ENCODE data around the gene NUDT1. TPM values are rescaled to one million over a fixed set of nuclear protein-coding genes. Genes with fewer than 3 reads are reported as not detected.

The NUDT1 gene
- total RNA-seq, 1 donor from 2014 or later: 21.0 TPM

DNA sequence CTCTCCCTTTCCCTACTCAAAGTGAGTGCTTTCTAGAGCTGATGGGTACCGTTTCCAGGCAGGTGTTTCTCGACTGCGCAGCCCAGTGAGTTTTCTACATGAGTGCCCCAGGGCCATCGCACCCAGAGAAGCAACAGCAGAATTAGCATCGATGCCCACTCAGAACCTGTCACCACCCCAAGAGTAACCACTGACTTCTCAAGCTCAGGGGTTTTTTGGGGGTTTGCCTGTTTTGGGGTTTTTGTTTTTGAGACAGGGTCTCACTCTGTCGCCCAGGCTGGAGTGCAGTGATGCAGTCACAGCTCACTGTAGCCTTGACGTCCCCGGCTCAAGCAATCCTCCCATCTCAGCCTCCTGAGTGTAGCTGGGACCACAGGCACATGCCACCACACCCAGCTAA, 46.5 kb downstream of the NUDT1 start:
- H3K36me3 ChIP-seq (ENCODE audit: control insufficient read depth, insufficient read depth, low read length): no peaks in the 10 kb centered on the region
- no peak overlapping the region for H3K4me3 ChIP-seq (ENCODE audit: low read depth, low read length)
- no peak for DNase-seq (ENCODE audit: low read depth)
- TF ChIP-seq, protein P1, sequence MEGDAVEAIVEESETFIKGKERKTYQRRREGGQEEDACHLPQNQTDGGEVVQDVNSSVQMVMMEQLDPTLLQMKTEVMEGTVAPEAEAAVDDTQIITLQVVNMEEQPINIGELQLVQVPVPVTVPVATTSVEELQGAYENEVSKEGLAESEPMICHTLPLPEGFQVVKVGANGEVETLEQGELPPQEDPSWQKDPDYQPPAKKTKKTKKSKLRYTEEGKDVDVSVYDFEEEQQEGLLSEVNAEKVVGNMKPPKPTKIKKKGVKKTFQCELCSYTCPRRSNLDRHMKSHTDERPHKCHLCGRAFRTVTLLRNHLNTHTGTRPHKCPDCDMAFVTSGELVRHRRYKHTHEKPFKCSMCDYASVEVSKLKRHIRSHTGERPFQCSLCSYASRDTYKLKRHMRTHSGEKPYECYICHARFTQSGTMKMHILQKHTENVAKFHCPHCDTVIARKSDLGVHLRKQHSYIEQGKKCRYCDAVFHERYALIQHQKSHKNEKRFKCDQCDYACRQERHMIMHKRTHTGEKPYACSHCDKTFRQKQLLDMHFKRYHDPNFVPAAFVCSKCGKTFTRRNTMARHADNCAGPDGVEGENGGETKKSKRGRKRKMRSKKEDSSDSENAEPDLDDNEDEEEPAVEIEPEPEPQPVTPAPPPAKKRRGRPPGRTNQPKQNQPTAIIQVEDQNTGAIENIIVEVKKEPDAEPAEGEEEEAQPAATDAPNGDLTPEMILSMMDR (IDR thresholded peaks at IDR 0.05; ENCODE audit: insufficient read depth, low read length, poor library complexity, severe bottlenecking): no peak
- no peaks in the 10 kb centered on the region for H3K27me3 ChIP-seq (ENCODE audit: control insufficient read depth, insufficient read depth, low read length)

DNA sequence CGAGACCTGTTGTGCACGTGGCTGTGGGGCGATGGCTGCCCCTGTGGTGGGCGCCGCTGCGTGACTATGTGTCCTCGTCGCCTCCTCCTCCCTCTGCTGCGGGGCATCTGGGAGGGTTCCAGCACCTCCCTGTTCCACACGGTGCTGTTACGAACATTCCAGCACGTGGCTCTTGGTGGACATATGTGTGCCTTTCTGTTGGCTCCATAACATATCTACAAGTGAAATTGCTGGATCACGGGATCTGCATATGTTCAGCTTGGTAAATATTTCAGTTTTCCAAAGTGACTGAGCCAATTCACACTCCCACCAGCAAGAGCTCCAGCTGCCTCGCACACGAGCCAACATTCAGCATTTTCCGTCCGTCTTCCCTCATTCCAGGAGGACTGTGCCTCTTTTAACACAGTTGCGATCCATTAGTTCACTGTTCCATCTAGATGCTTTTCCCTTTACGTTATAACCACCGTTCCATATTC, 47.1 kb downstream of the NUDT1 start:
- TF ChIP-seq, protein P1 (IDR thresholded peaks at IDR 0.05; ENCODE audit: insufficient read depth, low read length, poor library complexity, severe bottlenecking): no peak
- Histone ChIP-seq H3K27me3 (ENCODE audit: control insufficient read depth, insufficient read depth, low read length) (no peaks in the 10 kb centered on the region), H3K4me3 (ENCODE audit: low read depth, low read length) (no peak overlapping the region), H3K36me3 (ENCODE audit: control insufficient read depth, insufficient read depth, low read length) (no peaks in the 10 kb centered on the region)
- no peak for DNase-seq (ENCODE audit: low read depth)

DNA sequence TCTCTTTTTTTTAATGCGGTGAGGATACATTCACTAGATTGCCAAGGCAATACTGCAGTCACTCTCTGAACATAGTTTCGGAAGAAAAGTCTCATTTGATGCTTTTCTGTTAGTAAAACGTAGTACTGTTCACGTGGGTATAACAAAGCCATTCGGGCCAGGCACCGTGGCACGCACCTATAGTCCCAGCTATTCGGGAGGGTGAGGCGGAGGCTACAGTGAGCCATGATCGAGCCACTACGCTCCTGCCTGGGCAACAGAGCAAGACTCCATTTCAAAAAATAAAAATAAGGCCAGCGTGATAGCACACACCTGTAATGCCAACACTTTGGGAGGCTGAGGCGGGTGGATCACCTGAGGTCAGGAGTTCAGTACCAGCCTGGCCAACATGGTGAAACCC, 47.6 kb downstream of the NUDT1 start:
- Histone ChIP-seq H3K36me3 (ENCODE audit: control insufficient read depth, insufficient read depth, low read length) (no peaks in the 10 kb centered on the region), H3K4me3 (ENCODE audit: low read depth, low read length) (no peak overlapping the region), H3K27me3 (ENCODE audit: control insufficient read depth, insufficient read depth, low read length) (no peaks in the 10 kb centered on the region)
- TF ChIP-seq, protein P1 (IDR thresholded peaks at IDR 0.05; ENCODE audit: insufficient read depth, low read length, poor library complexity, severe bottlenecking): no peak
- DNase-seq (ENCODE audit: low read depth): no peak

DNA sequence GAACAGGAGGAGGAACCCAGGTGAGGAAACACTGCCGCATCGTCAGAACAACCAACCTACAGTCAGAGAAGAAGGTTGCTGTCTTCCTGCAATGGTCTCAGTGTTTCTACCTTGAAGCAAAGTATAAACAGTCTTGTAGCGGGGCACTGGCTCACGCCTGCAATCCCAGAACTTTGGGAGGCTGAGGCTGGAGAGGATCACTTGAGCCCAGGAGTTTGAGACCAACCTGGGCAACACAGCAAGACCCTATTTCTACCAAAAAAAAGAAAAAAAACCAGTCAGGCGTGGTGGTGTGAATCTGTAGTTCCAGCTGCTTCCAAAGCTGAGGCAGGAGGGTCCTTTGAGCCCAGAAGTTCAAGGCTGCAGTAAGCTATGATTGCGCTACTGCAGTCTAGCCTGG, 48.9 kb downstream of the NUDT1 start:
- DNase-seq (ENCODE audit: low read depth): no peak
- no peak overlapping the region for H3K4me3 ChIP-seq (ENCODE audit: low read depth, low read length)
- no peaks in the 10 kb centered on the region for H3K27me3 ChIP-seq (ENCODE audit: control insufficient read depth, insufficient read depth, low read length)
- no peaks in the 10 kb centered on the region for H3K36me3 ChIP-seq (ENCODE audit: control insufficient read depth, insufficient read depth, low read length)
- TF ChIP-seq, protein P1 (IDR thresholded peaks at IDR 0.05; ENCODE audit: insufficient read depth, low read length, poor library complexity, severe bottlenecking): no peak

DNA sequence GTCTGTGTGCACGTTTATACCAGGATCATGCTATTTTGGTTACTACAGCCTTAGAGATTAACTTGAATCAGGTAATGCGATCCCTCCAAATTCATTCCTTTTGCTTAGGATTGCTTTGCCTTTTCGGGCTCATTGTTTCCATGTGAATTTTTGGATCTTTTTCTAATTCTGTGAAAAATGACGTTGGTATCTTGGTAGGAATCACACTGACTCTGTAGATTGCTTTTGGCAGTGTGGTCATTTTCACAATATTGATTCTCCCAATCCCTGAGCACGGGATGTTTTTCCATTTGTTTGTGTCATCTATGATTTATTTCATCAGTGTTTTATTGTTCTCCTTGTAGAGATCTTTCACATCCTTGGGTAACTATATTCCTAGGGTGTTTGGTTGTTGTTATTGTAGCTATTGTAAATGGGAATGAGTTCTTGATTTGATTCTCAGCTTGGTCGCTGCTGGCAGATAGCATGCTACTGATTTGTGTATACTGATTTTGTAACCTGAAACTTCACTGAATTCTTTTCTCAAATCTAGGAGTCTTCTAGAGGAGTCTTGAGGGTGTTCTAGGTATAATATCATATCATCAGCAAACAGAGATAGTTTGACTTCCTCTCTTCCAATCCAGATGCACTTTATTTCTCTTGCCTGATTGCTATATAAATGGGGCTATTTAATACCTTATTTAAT, 54.1 kb downstream of the NUDT1 start:
- TF ChIP-seq, protein P1 (IDR thresholded peaks at IDR 0.05; ENCODE audit: insufficient read depth, low read length, poor library complexity, severe bottlenecking): no peak
- Histone ChIP-seq H3K36me3 (ENCODE audit: control insufficient read depth, insufficient read depth, low read length) (no peaks in the 10 kb centered on the region), H3K27me3 (ENCODE audit: control insufficient read depth, insufficient read depth, low read length) (no peaks in the 10 kb centered on the region), H3K4me3 (ENCODE audit: low read depth, low read length) (no peak overlapping the region)
- DNase-seq (ENCODE audit: low read depth): no peak

DNA sequence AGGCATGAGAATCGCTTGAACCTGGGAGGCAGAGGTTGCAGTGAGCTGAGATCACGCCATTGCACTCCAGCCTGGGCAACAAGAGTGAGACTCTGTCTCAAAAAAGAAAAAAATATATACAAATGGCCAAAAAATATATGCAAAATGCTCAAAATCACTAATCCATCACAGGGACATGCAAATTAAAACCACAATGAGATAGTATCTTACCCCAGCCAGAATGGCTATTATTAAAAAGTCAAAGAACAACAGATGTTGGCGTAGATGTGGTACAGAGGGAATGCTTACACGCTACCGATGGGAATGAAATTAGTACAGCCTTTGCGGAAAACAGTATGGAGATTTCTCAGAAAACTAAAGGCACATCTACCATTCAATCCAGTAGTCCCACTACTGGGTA, 54.8 kb downstream of the NUDT1 start:
- H3K27me3 ChIP-seq (ENCODE audit: control insufficient read depth, insufficient read depth, low read length): no peaks in the 10 kb centered on the region
- H3K4me3 ChIP-seq (ENCODE audit: low read depth, low read length): no peak overlapping the region
- TF ChIP-seq, protein P1 (IDR thresholded peaks at IDR 0.05; ENCODE audit: insufficient read depth, low read length, poor library complexity, severe bottlenecking): no peak
- no peaks in the 10 kb centered on the region for H3K36me3 ChIP-seq (ENCODE audit: control insufficient read depth, insufficient read depth, low read length)
- DNase-seq (ENCODE audit: low read depth): no peak
